ENCODE data around the gene PAMR1. TPM values are rescaled to one million over a fixed set of nuclear protein-coding genes. Genes with fewer than 3 reads are reported as not detected.
A peak's percentile ranks its signal among the peaks of the same experiment; 100 is the strongest.

PAMR1 gene
- total RNA-seq, 1 donor: 49.9 TPM

DNA sequence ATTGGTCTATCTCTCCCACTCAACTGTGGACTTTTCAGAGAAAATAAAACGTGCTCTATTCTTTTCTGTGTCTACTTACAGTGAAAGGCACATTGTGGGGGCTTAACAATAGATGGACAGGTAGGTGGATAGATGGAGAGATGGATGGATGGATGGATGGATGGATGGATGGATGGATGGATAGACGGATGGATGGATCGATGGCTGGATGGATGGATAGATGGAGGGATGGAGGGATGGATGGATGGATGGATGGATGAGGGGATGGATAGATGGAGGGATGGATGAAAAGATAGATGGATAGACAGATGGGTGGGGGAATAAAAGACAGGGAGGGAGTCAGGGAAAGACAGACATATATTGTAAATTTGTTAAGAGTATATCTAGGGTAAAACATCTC lies 91.8 kb downstream of the PAMR1 start:
- Histone ChIP-seq H3K27me3 (ENCODE audit: insufficient read depth, low read length) (peaks cover 17% of the 10 kb centered on the region), H3K27ac (ENCODE audit: low read depth, low read length) (no peak overlapping the region)

DNA sequence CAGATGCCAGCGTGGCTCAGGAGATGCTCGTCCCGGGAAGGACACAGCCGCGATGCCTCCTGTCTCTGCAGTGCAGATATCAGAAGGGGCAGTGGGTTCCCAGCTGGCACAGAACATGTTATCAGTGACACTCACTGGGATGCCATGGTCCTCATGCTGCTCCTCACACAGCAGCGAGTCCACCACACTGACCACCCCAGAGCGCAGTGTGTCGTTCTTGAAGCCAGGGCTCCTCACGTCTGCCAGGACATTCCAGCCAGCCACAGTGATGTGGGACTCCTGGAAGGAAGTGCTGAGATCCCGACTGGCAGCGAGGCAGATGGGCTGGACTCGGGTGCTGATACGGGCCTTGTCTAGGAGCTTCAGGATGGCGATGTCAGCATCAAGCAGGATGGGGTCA lies 93.0 kb downstream of the PAMR1 start:
- peaks cover 19% of the 10 kb centered on the region for H3K27me3 ChIP-seq (ENCODE audit: insufficient read depth, low read length)
- no peak overlapping the region for H3K27ac ChIP-seq (ENCODE audit: low read depth, low read length)
- H3K79me2 ChIP-seq (ENCODE audit: insufficient read depth, low read length): no peaks in the 10 kb centered on the region
- H3K36me3 ChIP-seq (ENCODE audit: insufficient read depth, low read length): peaks cover 9% of the 10 kb centered on the region
- H4K20me1 ChIP-seq (ENCODE audit: insufficient read depth, low read length): no peaks in the 10 kb centered on the region
- H3K4me2 ChIP-seq (ENCODE audit: insufficient read depth, low read length): no peak overlapping the region
- H3K4me3 ChIP-seq (ENCODE audit: insufficient read depth, low read length): no peak overlapping the region
- peaks cover 2% of the 10 kb centered on the region for H3K4me1 ChIP-seq (ENCODE audit: insufficient read depth, low read length)
- TF ChIP-seq, protein P1, sequence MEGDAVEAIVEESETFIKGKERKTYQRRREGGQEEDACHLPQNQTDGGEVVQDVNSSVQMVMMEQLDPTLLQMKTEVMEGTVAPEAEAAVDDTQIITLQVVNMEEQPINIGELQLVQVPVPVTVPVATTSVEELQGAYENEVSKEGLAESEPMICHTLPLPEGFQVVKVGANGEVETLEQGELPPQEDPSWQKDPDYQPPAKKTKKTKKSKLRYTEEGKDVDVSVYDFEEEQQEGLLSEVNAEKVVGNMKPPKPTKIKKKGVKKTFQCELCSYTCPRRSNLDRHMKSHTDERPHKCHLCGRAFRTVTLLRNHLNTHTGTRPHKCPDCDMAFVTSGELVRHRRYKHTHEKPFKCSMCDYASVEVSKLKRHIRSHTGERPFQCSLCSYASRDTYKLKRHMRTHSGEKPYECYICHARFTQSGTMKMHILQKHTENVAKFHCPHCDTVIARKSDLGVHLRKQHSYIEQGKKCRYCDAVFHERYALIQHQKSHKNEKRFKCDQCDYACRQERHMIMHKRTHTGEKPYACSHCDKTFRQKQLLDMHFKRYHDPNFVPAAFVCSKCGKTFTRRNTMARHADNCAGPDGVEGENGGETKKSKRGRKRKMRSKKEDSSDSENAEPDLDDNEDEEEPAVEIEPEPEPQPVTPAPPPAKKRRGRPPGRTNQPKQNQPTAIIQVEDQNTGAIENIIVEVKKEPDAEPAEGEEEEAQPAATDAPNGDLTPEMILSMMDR (IDR thresholded peaks at IDR 0.05; ENCODE audit: extremely low read depth, low read depth, low read length): no peak
- no peaks in the 10 kb centered on the region for H3K9me3 ChIP-seq (ENCODE audit: low read depth, low read length)
- H2AFZ ChIP-seq (ENCODE audit: low read length): no peak overlapping the region
- DNase-seq (ENCODE audit: insufficient read length, low spot score, missing footprints): no peak

More for the DNA sequence above, 91.8 kb downstream of the PAMR1 start:
- DNase-seq (ENCODE audit: insufficient read length, low spot score, missing footprints): no peak
- TF ChIP-seq, protein P1 (IDR thresholded peaks at IDR 0.05; ENCODE audit: extremely low read depth, low read depth, low read length): no peak
- Histone ChIP-seq H2AFZ (ENCODE audit: low read length) (no peak overlapping the region), H3K36me3 (ENCODE audit: insufficient read depth, low read length) (peaks cover 9% of the 10 kb centered on the region), H3K79me2 (ENCODE audit: insufficient read depth, low read length) (no peaks in the 10 kb centered on the region), H4K20me1 (ENCODE audit: insufficient read depth, low read length) (no peaks in the 10 kb centered on the region), H3K4me1 (ENCODE audit: insufficient read depth, low read length) (no peaks in the 10 kb centered on the region), H3K4me3 (ENCODE audit: insufficient read depth, low read length) (no peak overlapping the region), H3K4me2 (ENCODE audit: insufficient read depth, low read length) (no peak overlapping the region), H3K9me3 (ENCODE audit: low read depth, low read length) (no peaks in the 10 kb centered on the region)

DNA sequence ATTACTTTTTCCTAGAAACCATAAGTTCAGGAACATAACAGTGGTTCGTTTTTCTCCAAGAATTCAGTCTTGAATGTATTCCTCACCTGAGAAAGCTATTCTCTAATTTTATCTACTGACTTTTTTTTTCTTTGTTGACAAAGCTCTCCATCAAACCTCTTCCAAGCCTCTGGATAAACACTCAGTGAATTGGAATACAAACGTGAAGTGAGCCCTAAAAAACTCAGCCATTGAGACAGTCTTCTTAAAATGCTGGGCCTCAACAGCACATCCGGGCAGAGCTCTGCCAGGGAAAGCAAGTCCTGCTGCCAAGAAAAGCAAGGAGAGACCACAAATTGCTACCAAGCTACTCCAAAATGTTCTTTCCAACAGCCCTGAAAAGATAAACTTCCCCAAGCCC lies 98.3 kb downstream of the PAMR1 start:
- TF ChIP-seq, protein P1 (IDR thresholded peaks at IDR 0.05; ENCODE audit: extremely low read depth, low read depth, low read length): no peak
- H4K20me1 ChIP-seq (ENCODE audit: insufficient read depth, low read length): no peaks in the 10 kb centered on the region
- peak overlapping the region; percentile 29 for H3K27ac ChIP-seq (ENCODE audit: low read depth, low read length)
- no peaks in the 10 kb centered on the region for H3K9me3 ChIP-seq (ENCODE audit: low read depth, low read length)
- peaks cover 40% of the 10 kb centered on the region for H3K27me3 ChIP-seq (ENCODE audit: insufficient read depth, low read length)
- peak overlapping the region; percentile 3 for H3K4me3 ChIP-seq (ENCODE audit: insufficient read depth, low read length)
- H3K4me2 ChIP-seq (ENCODE audit: insufficient read depth, low read length): peak overlapping the region; percentile 30
- DNase-seq (ENCODE audit: insufficient read length, low spot score, missing footprints): peak; percentile 84
- H3K79me2 ChIP-seq (ENCODE audit: insufficient read depth, low read length): no peaks in the 10 kb centered on the region
- no peak overlapping the region for H2AFZ ChIP-seq (ENCODE audit: low read length)
- H3K4me1 ChIP-seq (ENCODE audit: insufficient read depth, low read length): peaks cover 37% of the 10 kb centered on the region
- peaks cover 3% of the 10 kb centered on the region for H3K36me3 ChIP-seq (ENCODE audit: insufficient read depth, low read length)

DNA sequence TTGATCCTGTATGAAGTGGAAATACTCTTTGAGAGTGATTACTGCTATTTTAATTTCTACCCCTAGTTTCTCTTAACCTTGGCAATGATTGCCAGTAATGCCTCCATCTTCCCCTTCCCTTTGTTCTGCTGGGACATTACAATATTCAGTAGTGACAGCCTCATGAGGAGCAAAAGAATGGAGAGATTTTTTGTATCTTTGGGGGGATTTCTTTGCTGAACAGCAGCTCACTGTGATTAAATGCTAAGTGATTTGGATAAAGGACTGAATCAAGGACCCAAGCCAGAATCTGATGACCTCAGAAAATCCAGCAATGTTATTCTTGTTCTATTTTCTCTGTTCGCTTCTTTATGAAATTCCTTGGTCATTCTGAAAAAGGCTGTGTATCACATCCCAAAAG lies 99.1 kb downstream of the PAMR1 start:
- Histone ChIP-seq H3K4me2 (ENCODE audit: insufficient read depth, low read length) (peak overlapping the region; percentile 30), H3K4me3 (ENCODE audit: insufficient read depth, low read length) (no peak overlapping the region), H2AFZ (ENCODE audit: low read length) (no peak overlapping the region), H3K79me2 (ENCODE audit: insufficient read depth, low read length) (no peaks in the 10 kb centered on the region), H3K27me3 (ENCODE audit: insufficient read depth, low read length) (peaks cover 47% of the 10 kb centered on the region), H4K20me1 (ENCODE audit: insufficient read depth, low read length) (no peaks in the 10 kb centered on the region), H3K27ac (ENCODE audit: low read depth, low read length) (no peak overlapping the region), H3K36me3 (ENCODE audit: insufficient read depth, low read length) (peaks cover under 1% of the 10 kb centered on the region), H3K9me3 (ENCODE audit: low read depth, low read length) (no peaks in the 10 kb centered on the region), H3K4me1 (ENCODE audit: insufficient read depth, low read length) (peaks cover 37% of the 10 kb centered on the region)
- TF ChIP-seq, protein P1 (IDR thresholded peaks at IDR 0.05; ENCODE audit: extremely low read depth, low read depth, low read length): no peak
- no peak for DNase-seq (ENCODE audit: insufficient read length, low spot score, missing footprints)
